Stimulated activated naive B cell treated with anti-CD40 and anti-IgM and Interleukin-4, amounts not matched to agents 10 μg/mL and 1 μg/mL and 100 μg/mL, for 72 hours (primary cell): Measurements from ENCODE around the gene ITPR2.

ENCODE experiments used
- ATAC-seq, 2 donors: fragments of 150-1000 bp; cut with Tn5 transposase; replicated peaks; 2 replicates each; pipeline ENCODE4 v1.10.0; 2021; ENCODE audit warnings: moderate library complexity in 1 of 2
- DNase-seq: peaks from one replicate; pipeline ENCODE4 v3.0.0; 2021
- H3K27ac Mint-ChIP-seq: one replicate; pipeline ENCODE4 v1.8.0; 2022; ENCODE audit warnings: mild to moderate bottlenecking, mixed read lengths
- H3K27me3 Mint-ChIP-seq, 2 donors: one replicate each; pipeline ENCODE4 v1.8.0; 2022; ENCODE audit warnings: mixed read lengths in 2 of 2
- H3K36me3 Mint-ChIP-seq, 2 donors: one replicate each; pipeline ENCODE4 v1.8.0; 2022; ENCODE audit warnings: mixed read lengths in 2 of 2, mild to moderate bottlenecking in 1 of 2
- H3K4me1 Mint-ChIP-seq, 2 donors: one replicate each; pipeline ENCODE4 v1.8.0; 2022; ENCODE audit warnings: mixed read lengths in 2 of 2, mild to moderate bottlenecking in 1 of 2
- H3K4me3 Mint-ChIP-seq, 2 donors: one replicate each; pipeline ENCODE4 v1.8.0; 2022; ENCODE audit warnings: mild to moderate bottlenecking in 2 of 2, mixed read lengths in 2 of 2, moderate library complexity in 1 of 2
- H3K9me3 Mint-ChIP-seq, 2 donors: one replicate each; pipeline ENCODE4 v1.8.0; 2022; ENCODE audit warnings: mixed read lengths in 2 of 2, mild to moderate bottlenecking in 1 of 2

The ITPR2 gene

GRCh38 chr12:26557326-26557725, 275.7 kb downstream of the ITPR2 start:
- Mint-ChIP-seq H3K27me3 (no peaks in the 10 kb centered on the region), H3K27ac (peak overlapping the region; percentile 10), H3K9me3 (no peaks in the 10 kb centered on the region), H3K36me3 (peaks cover 14 to 21% of the 10 kb centered on the region in 2 donors), H3K4me1 (peaks cover 11 to 15% of the 10 kb centered on the region in 2 donors), H3K4me3 (no peak overlapping the region)
- ATAC-seq (peak in 1 of 2 donors; percentile 17), DNase-seq (no peak)

- Mint-ChIP-seq H3K4me3 (no peak overlapping the region), H3K27ac (peak overlapping the region; percentile 49), H3K36me3 (peaks cover 14 to 23% of the 10 kb centered on the region in 2 donors), H3K27me3 (no peaks in the 10 kb centered on the region), H3K4me1 (peaks cover 12 to 16% of the 10 kb centered on the region in 2 donors), H3K9me3 (no peaks in the 10 kb centered on the region)
- DNase-seq (no peak), ATAC-seq (peak in 1 of 2 donors; percentile 38)
These were observed 276.1 kb downstream of the ITPR2 start for GRCh38 chr12:26556916-26557315.

- DNase-seq (no peak), ATAC-seq (no peak)
- Mint-ChIP-seq H3K27ac (peak overlapping the region; percentile 60), H3K4me3 (peak overlapping the region in 1 of 2 donors; percentile 18), H3K36me3 (peaks cover 19 to 30% of the 10 kb centered on the region in 2 donors), H3K9me3 (no peaks in the 10 kb centered on the region), H3K4me1 (peaks cover 18 to 29% of the 10 kb centered on the region in 2 donors), H3K27me3 (no peaks in the 10 kb centered on the region)
These were observed 277.9 kb downstream of the ITPR2 start for GRCh38 chr12:26555139-26555538.

GRCh38 chr12:26554332-26554731, 278.7 kb downstream of the ITPR2 start:
- no peak overlapping the region for H3K4me3 Mint-ChIP-seq
- peaks cover 19 to 30% of the 10 kb centered on the region in 2 donors for H3K36me3 Mint-ChIP-seq
- no peaks in the 10 kb centered on the region for H3K9me3 Mint-ChIP-seq
- H3K27ac Mint-ChIP-seq, result no peak overlapping the region
- ATAC-seq, result peak; percentile 42 to 54
- DNase-seq, result peak; percentile 20
- no peaks in the 10 kb centered on the region for H3K27me3 Mint-ChIP-seq
- H3K4me1 Mint-ChIP-seq, result peaks cover 18 to 29% of the 10 kb centered on the region in 2 donors

- peak; percentile 96 to 98 for ATAC-seq
- H3K27me3 Mint-ChIP-seq, result no peaks in the 10 kb centered on the region
These were observed 281.6 kb downstream of the ITPR2 start for GRCh38 chr12:26551385-26551784.

GRCh38 chr12:26548227-26548626, 284.8 kb downstream of the ITPR2 start:
- DNase-seq (no peak), ATAC-seq (no peak)
- H3K36me3 Mint-ChIP-seq, result peaks cover 42 to 55% of the 10 kb centered on the region in 2 donors

More at GRCh38 chr12:26551385-26551784, 281.6 kb downstream of the ITPR2 start:
- DNase-seq, result peak; percentile 76
- Mint-ChIP-seq H3K9me3 (peaks cover under 1 to 4% of the 10 kb centered on the region in 2 donors), H3K4me1 (peaks cover 16 to 29% of the 10 kb centered on the region in 2 donors), H3K4me3 (peak overlapping the region; percentile 43 to 68), H3K27ac (peak overlapping the region; percentile 68), H3K36me3 (peaks cover 40 to 50% of the 10 kb centered on the region in 2 donors)

GRCh38 chr12:26546535-26547314, 286.3 kb downstream of the ITPR2 start:
- Mint-ChIP-seq H3K4me3 (no peak overlapping the region), H3K36me3 (peaks cover 38 to 52% of the 10 kb centered on the region in 2 donors), H3K27ac (no peak overlapping the region), H3K4me1 (peaks cover 5 to 17% of the 10 kb centered on the region in 2 donors), H3K27me3 (no peaks in the 10 kb centered on the region), H3K9me3 (peaks cover 2 to 7% of the 10 kb centered on the region in 2 donors)
- ATAC-seq, result no peak
- no peak for DNase-seq

More at GRCh38 chr12:26548227-26548626, 284.8 kb downstream of the ITPR2 start:
- H3K27me3 Mint-ChIP-seq, result no peaks in the 10 kb centered on the region
- H3K9me3 Mint-ChIP-seq, result peaks cover 2 to 7% of the 10 kb centered on the region in 2 donors
- H3K4me1 Mint-ChIP-seq, result peaks cover 8 to 22% of the 10 kb centered on the region in 2 donors
- H3K4me3 Mint-ChIP-seq, result no peak overlapping the region
- H3K27ac Mint-ChIP-seq, result no peak overlapping the region

- Mint-ChIP-seq H3K9me3 (no peaks in the 10 kb centered on the region), H3K4me3 (no peak overlapping the region), H3K27ac (no peak overlapping the region), H3K27me3 (no peaks in the 10 kb centered on the region), H3K4me1 (peaks cover 3 to 6% of the 10 kb centered on the region in 2 donors), H3K36me3 (peaks cover 14 to 22% of the 10 kb centered on the region in 2 donors)
- no peak for ATAC-seq
- DNase-seq, result no peak
These were observed 293.9 kb downstream of the ITPR2 start for GRCh38 chr12:26539131-26539530.

- DNase-seq (no peak), ATAC-seq (no peak)
- Mint-ChIP-seq H3K4me1 (peaks cover 0 to 3% of the 10 kb centered on the region in 2 donors), H3K27me3 (no peaks in the 10 kb centered on the region), H3K4me3 (no peak overlapping the region), H3K36me3 (peaks cover 14 to 24% of the 10 kb centered on the region in 2 donors), H3K9me3 (no peaks in the 10 kb centered on the region), H3K27ac (no peak overlapping the region)
These were observed 295.3 kb downstream of the ITPR2 start for GRCh38 chr12:26537651-26538050.

- no peak for DNase-seq
- no peak for ATAC-seq
- Mint-ChIP-seq H3K4me1 (peaks cover 0 to 3% of the 10 kb centered on the region in 2 donors), H3K36me3 (peaks cover 14 to 24% of the 10 kb centered on the region in 2 donors), H3K4me3 (no peak overlapping the region), H3K27ac (no peak overlapping the region), H3K27me3 (no peaks in the 10 kb centered on the region), H3K9me3 (no peaks in the 10 kb centered on the region)
These were observed 295.9 kb downstream of the ITPR2 start for GRCh38 chr12:26537126-26537525.

- Mint-ChIP-seq H3K4me3 (no peak overlapping the region), H3K4me1 (peaks cover 0 to 3% of the 10 kb centered on the region in 2 donors), H3K27me3 (no peaks in the 10 kb centered on the region), H3K9me3 (no peaks in the 10 kb centered on the region), H3K36me3 (peaks cover 14 to 24% of the 10 kb centered on the region in 2 donors), H3K27ac (no peak overlapping the region)
- ATAC-seq, result no peak
- no peak for DNase-seq
These were observed 297.2 kb downstream of the ITPR2 start for GRCh38 chr12:26535826-26536225.

GRCh38 chr12:26534071-26534470, 298.9 kb downstream of the ITPR2 start:
- DNase-seq (no peak), ATAC-seq (no peak)
- Mint-ChIP-seq H3K4me3 (no peak overlapping the region), H3K4me1 (no peaks in the 10 kb centered on the region), H3K36me3 (peaks cover 10 to 21% of the 10 kb centered on the region in 2 donors), H3K27ac (no peak overlapping the region), H3K9me3 (no peaks in the 10 kb centered on the region), H3K27me3 (no peaks in the 10 kb centered on the region)

- H3K36me3 Mint-ChIP-seq, result peaks cover 14 to 25% of the 10 kb centered on the region in 2 donors
- H3K27ac Mint-ChIP-seq, result no peak overlapping the region
- H3K27me3 Mint-ChIP-seq, result no peaks in the 10 kb centered on the region
- no peak for DNase-seq
- H3K4me3 Mint-ChIP-seq, result no peak overlapping the region
- H3K4me1 Mint-ChIP-seq, result no peaks in the 10 kb centered on the region
- no peak for ATAC-seq
- peaks cover 0 to 2% of the 10 kb centered on the region in 2 donors for H3K9me3 Mint-ChIP-seq
These were observed 299.8 kb downstream of the ITPR2 start for GRCh38 chr12:26533211-26533610.

- H3K9me3 Mint-ChIP-seq, result peaks cover 11% of the 10 kb centered on the region in 2 donors
- H3K4me1 Mint-ChIP-seq, result no peaks in the 10 kb centered on the region
- H3K36me3 Mint-ChIP-seq, result peaks cover 18 to 28% of the 10 kb centered on the region in 2 donors
- no peak overlapping the region for H3K4me3 Mint-ChIP-seq
- H3K27me3 Mint-ChIP-seq, result no peaks in the 10 kb centered on the region
- ATAC-seq (no peak), DNase-seq (no peak)
- no peak overlapping the region for H3K27ac Mint-ChIP-seq
These were observed 302.5 kb downstream of the ITPR2 start for GRCh38 chr12:26530461-26530860.

GRCh38 chr12:26528943-26529342, 304.1 kb downstream of the ITPR2 start:
- peaks cover 17 to 26% of the 10 kb centered on the region in 2 donors for H3K36me3 Mint-ChIP-seq
- H3K9me3 Mint-ChIP-seq, result peaks cover 12 to 13% of the 10 kb centered on the region in 2 donors
- ATAC-seq (no peak), DNase-seq (no peak)
- no peak overlapping the region for H3K27ac Mint-ChIP-seq
- no peaks in the 10 kb centered on the region for H3K27me3 Mint-ChIP-seq
- no peak overlapping the region for H3K4me3 Mint-ChIP-seq
- H3K4me1 Mint-ChIP-seq, result no peaks in the 10 kb centered on the region
